OCI-LY1 (cell line): Measurements from ENCODE around the gene SPOCK2.

Experiments
- H2AFZ ChIP-seq: fragments of 200-600 bp; sonication (generic), shearing (Covaris generic); 2 replicates; pipeline ENCODE4 v1.6.0; 2014; ENCODE audit warnings: antibody characterized with exemption, mild to moderate bottlenecking, low read length
- H3F3A ChIP-seq: fragments of 200-600 bp; sonication (generic), shearing (Covaris generic); 2 replicates; pipeline ENCODE4 v1.6.0; 2014; ENCODE audit warnings: mild to moderate bottlenecking, antibody characterized with exemption, low read length, moderate library complexity; ENCODE audit not compliant: insufficient read depth
- H3K27ac ChIP-seq: fragments of 200-600 bp; sonication (generic); 2 replicates; pipeline ENCODE4 v1.5.1; 2014; ENCODE audit warnings: low read length, mixed run types, mild to moderate bottlenecking, low read depth; ENCODE audit not compliant: poor library complexity, severe bottlenecking
- H3K27me3 ChIP-seq: fragments of 200-600 bp; sonication (generic); 2 replicates; pipeline ENCODE4 v1.6.0; 2014; ENCODE audit warnings: antibody characterized with exemption, mild to moderate bottlenecking, low read length, moderate library complexity; ENCODE audit not compliant: insufficient read depth
- H3K36me3 ChIP-seq: fragments of 200-600 bp; sonication (generic); 2 replicates; pipeline ENCODE4 v1.6.1; 2014; ENCODE audit warnings: mild to moderate bottlenecking, antibody characterized with exemption, low read length, moderate library complexity, mixed read lengths; ENCODE audit not compliant: insufficient read depth
- H3K4me1 ChIP-seq: fragments of 200-600 bp; sonication (generic); 2 replicates; pipeline ENCODE4 v1.5.1; 2014; ENCODE audit warnings: mild to moderate bottlenecking, low read length, moderate library complexity; ENCODE audit not compliant: insufficient read depth, severe bottlenecking
- H3K4me2 ChIP-seq: fragments of 200-600 bp; sonication (generic), shearing (Covaris generic); 2 replicates; pipeline ENCODE4 v1.6.1; 2014; ENCODE audit warnings: low read length
- H3K4me3 ChIP-seq: fragments of 200-600 bp; sonication (generic); 2 replicates; pipeline ENCODE4 v1.5.1; 2014; ENCODE audit warnings: low read length, low read depth, mild to moderate bottlenecking, mixed read lengths; ENCODE audit not compliant: poor library complexity, severe bottlenecking
- H3K79me2 ChIP-seq: fragments of 200-600 bp; shearing (Covaris generic); 2 replicates; pipeline ENCODE4 v1.6.1; 2016; ENCODE audit warnings: mixed run types, low read length, mixed read lengths; ENCODE audit not compliant: insufficient read depth
- H3K9ac ChIP-seq: fragments of 200-600 bp; sonication (generic), shearing (Covaris generic); 2 replicates; pipeline ENCODE4 v1.6.1; 2014; ENCODE audit warnings: mild to moderate bottlenecking, low read length, mixed read lengths
- H3K9me2 ChIP-seq: fragments of 200-600 bp; sonication (generic), shearing (Covaris generic); 2 replicates; pipeline ENCODE4 v1.6.1; 2014; ENCODE audit warnings: low read depth, mild to moderate bottlenecking, low read length, mixed read lengths
- H3K9me3 ChIP-seq: fragments of 200-600 bp; shearing (Covaris generic); 2 replicates; pipeline ENCODE4 v1.6.1; 2014; ENCODE audit warnings: low read length, mixed read lengths
- H4K20me1 ChIP-seq: fragments of 200-600 bp; sonication (generic), shearing (Covaris generic); 2 replicates; pipeline ENCODE4 v1.6.0; 2016; ENCODE audit warnings: mild to moderate bottlenecking, low read length; ENCODE audit not compliant: insufficient read depth
- EZH2 ChIP-seq: fragments of 200-600 bp; sonication (generic), shearing (Covaris generic); IDR thresholded peaks from 2 replicates; pipeline ENCODE4 v1.8.0; 2017; ENCODE audit warnings: borderline replicate concordance, mixed run types, mild to moderate bottlenecking, antibody characterized with exemption, low read length, moderate library complexity, mixed read lengths
- TF ChIP-seq, protein P1 (sequence below): fragments of 200-600 bp; sonication (generic), shearing (Covaris generic); IDR thresholded peaks from 2 replicates; pipeline ENCODE4 v1.5.1; 2017; ENCODE audit warnings: mild to moderate bottlenecking, antibody characterized with exemption, low read length, moderate library complexity, mixed read lengths

Gene SPOCK2

DNA sequence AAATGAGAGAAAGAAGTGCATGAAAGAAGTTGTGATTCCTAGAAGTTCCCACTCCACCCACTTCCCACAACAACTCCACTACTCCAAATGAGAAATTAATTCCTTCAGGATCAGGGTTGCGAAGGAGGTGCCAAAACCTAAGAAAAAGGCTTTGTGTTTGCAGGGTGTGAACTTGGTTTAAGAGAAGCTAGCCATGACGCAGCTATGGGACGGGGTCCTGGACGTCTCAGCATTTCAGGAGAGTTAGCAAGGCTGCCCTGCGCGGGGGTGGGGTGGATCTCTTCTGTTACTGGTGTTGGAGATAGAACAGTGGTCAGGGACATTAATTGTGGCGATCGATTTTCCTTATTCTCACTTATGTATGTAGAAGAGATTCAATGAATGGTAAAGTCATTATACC, 63.0 kb downstream of the SPOCK2 start:
- no peaks in the 10 kb centered on the region for H3K9me2 ChIP-seq
- H3F3A ChIP-seq: no peaks in the 10 kb centered on the region
- no peak overlapping the region for H3K9ac ChIP-seq
- no peak overlapping the region for H3K4me3 ChIP-seq
- no peak overlapping the region for H3K4me2 ChIP-seq
- H3K9me3 ChIP-seq: no peaks in the 10 kb centered on the region
- no peaks in the 10 kb centered on the region for H3K36me3 ChIP-seq
- H4K20me1 ChIP-seq: no peaks in the 10 kb centered on the region
- H3K79me2 ChIP-seq: no peaks in the 10 kb centered on the region
- H3K4me1 ChIP-seq: no peaks in the 10 kb centered on the region
- peaks cover 4% of the 10 kb centered on the region; the same call in 1 of the 2 replicates for H3K27me3 ChIP-seq
- H2AFZ ChIP-seq: no peak overlapping the region
- no peak for TF ChIP-seq EZH2
- TF ChIP-seq, protein P1, sequence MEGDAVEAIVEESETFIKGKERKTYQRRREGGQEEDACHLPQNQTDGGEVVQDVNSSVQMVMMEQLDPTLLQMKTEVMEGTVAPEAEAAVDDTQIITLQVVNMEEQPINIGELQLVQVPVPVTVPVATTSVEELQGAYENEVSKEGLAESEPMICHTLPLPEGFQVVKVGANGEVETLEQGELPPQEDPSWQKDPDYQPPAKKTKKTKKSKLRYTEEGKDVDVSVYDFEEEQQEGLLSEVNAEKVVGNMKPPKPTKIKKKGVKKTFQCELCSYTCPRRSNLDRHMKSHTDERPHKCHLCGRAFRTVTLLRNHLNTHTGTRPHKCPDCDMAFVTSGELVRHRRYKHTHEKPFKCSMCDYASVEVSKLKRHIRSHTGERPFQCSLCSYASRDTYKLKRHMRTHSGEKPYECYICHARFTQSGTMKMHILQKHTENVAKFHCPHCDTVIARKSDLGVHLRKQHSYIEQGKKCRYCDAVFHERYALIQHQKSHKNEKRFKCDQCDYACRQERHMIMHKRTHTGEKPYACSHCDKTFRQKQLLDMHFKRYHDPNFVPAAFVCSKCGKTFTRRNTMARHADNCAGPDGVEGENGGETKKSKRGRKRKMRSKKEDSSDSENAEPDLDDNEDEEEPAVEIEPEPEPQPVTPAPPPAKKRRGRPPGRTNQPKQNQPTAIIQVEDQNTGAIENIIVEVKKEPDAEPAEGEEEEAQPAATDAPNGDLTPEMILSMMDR: no peak
- H3K27ac ChIP-seq: no peak overlapping the region

DNA sequence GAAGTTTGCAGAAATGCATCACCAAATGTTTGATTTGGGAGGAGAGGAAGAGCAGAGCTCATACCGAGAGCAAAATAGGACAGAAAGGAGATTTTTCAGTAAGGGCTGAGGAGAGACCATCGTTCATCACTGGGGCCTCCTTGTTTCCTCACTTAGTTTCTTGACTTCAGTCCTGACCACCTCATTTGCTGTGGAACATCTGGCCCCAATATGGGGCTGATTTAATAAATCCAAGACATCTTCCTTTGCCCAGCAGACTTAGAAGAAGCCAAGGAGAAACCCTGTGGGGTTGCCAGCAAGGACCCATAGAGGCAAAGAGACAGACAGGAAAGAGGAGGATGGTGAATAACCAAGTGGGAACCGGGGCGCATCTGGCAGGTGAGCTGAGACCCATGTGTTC, 63.8 kb downstream of the SPOCK2 start:
- TF ChIP-seq, protein P1: no peak
- TF ChIP-seq EZH2: no peak
- H3K9me3 ChIP-seq: no peaks in the 10 kb centered on the region
- H3K4me1 ChIP-seq: no peaks in the 10 kb centered on the region
- H4K20me1 ChIP-seq: no peaks in the 10 kb centered on the region
- no peak overlapping the region for H3K4me3 ChIP-seq
- H3K79me2 ChIP-seq: no peaks in the 10 kb centered on the region
- no peak overlapping the region for H3K27ac ChIP-seq
- no peaks in the 10 kb centered on the region for H3K36me3 ChIP-seq
- H3K4me2 ChIP-seq: no peak overlapping the region
- H2AFZ ChIP-seq: no peak overlapping the region
- H3K9me2 ChIP-seq: no peaks in the 10 kb centered on the region
- H3F3A ChIP-seq: no peaks in the 10 kb centered on the region
- H3K9ac ChIP-seq: no peak overlapping the region
- H3K27me3 ChIP-seq: peaks cover 7% of the 10 kb centered on the region; the same call in 1 of the 2 replicates

DNA sequence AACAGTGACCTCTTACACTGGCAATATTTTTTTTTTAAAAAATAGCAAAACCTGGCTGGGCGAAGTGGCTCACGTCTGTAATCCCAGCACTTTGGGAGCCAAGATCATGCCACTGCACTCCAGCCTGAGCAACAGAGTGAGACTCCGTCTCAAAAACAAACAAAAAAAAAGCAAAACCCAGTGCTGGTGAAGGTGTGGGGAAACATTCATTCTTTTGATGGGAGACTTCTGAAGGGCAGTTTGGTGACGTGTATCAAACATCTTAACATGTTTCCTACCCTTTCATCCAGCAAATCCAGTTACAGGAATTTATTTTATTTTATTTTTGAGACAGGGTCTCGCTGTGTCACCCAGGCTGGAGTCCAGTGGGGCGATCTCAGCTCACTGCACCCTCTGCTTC, 66.1 kb downstream of the SPOCK2 start:
- Histone ChIP-seq H3K4me2 (no peak overlapping the region), H3K9me2 (no peaks in the 10 kb centered on the region), H3K36me3 (no peaks in the 10 kb centered on the region), H3K9ac (no peak overlapping the region), H3K4me3 (no peak overlapping the region), H3K27me3 (peaks cover 10% of the 10 kb centered on the region; the same call in 1 of the 2 replicates), H2AFZ (no peak overlapping the region), H3K9me3 (no peaks in the 10 kb centered on the region), H3K79me2 (no peaks in the 10 kb centered on the region), H3F3A (no peaks in the 10 kb centered on the region), H4K20me1 (no peaks in the 10 kb centered on the region), H3K27ac (no peak overlapping the region), H3K4me1 (no peaks in the 10 kb centered on the region)
- TF ChIP-seq, protein P1: no peak
- no peak for TF ChIP-seq EZH2
